ENCODE measurements around the gene ZNF45.

ZNF45 gene

DNA sequence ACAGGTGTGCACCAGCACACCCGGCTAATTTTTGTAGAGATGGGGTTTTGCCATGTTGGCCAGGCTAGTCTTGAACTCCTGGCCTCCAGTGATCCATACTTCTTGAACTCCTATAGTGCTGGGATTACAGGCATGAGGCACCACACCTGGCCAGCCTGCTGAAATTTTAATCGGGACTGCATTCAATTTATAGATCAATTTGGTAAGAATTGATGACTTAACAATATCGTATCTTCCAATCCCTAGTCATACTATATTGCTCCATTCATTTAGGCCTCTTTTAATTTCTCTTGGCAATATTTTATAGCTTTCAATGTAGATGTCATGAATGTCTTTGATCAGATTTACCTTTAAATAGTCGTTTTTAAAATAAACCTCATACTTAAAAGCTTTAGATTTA is 5.6 kb upstream of the ZNF45 start:
- Histone ChIP-seq H3K9me3 (ENCODE audit: insufficient read depth, low read depth, low read length) (no peaks in the 10 kb centered on the region), H3K9me2 (replicated peaks; ENCODE audit: low read depth, low read length) (no peaks in the 10 kb centered on the region)
- TF ChIP-seq, protein P1, sequence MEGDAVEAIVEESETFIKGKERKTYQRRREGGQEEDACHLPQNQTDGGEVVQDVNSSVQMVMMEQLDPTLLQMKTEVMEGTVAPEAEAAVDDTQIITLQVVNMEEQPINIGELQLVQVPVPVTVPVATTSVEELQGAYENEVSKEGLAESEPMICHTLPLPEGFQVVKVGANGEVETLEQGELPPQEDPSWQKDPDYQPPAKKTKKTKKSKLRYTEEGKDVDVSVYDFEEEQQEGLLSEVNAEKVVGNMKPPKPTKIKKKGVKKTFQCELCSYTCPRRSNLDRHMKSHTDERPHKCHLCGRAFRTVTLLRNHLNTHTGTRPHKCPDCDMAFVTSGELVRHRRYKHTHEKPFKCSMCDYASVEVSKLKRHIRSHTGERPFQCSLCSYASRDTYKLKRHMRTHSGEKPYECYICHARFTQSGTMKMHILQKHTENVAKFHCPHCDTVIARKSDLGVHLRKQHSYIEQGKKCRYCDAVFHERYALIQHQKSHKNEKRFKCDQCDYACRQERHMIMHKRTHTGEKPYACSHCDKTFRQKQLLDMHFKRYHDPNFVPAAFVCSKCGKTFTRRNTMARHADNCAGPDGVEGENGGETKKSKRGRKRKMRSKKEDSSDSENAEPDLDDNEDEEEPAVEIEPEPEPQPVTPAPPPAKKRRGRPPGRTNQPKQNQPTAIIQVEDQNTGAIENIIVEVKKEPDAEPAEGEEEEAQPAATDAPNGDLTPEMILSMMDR (conservative IDR thresholded peaks at IDR 0.05; ENCODE audit: low read length): no peak

DNA sequence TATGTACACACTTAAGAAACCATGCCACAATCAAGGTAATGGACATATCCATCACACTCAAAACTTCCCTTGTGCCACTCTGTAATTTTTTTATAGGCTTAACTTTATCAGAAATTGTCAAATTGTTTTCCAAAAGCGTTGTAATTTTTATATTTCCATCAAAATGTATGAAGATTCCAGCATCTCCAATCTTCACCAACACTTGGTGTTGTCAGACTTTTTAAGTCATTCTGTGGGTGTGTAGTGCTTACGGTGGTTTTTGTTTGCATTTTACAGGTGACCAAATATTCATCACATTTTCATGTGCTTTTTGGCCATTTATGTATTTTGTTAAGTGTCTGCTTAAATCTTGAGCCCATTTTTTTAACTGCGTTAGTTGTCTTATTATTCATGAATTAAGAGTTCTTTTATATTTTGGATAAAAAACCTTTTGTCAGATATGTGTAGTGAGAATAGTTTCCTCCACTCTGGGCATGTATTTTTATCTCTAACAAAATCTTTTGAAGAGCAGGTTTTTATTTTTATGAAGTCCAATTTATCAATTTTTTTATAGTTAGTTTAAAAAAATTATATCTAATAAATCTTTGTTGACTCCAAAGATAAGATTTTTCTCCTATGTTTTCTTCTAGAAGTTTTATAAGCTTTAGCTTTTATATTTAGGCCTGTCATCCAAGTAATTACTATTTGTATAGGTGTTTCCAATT is 4.6 kb upstream of the ZNF45 start:
- Histone ChIP-seq H3K36me3 (ENCODE audit: insufficient read depth, low read length) (no peaks in the 10 kb centered on the region), H3K4me2 (ENCODE audit: low read depth, low read length, poor library complexity, severe bottlenecking) (no peak overlapping the region), H2AFZ (ENCODE audit: low read length) (no peak overlapping the region), H3K9ac (ENCODE audit: low read depth, low read length, poor library complexity, severe bottlenecking) (no peak overlapping the region), H3F3A (ENCODE audit: low read depth) (no peaks in the 10 kb centered on the region), H3K4me3 (ENCODE audit: low read length, poor library complexity, severe bottlenecking) (no peak overlapping the region), H3K4me1 (ENCODE audit: insufficient read depth, low read length, poor library complexity, severe bottlenecking) (peaks cover 6% of the 10 kb centered on the region), H3K79me2 (ENCODE audit: insufficient read depth, low read length) (peaks cover 2% of the 10 kb centered on the region; the same call in 1 of the 2 replicates), H3K9me2 (replicated peaks; ENCODE audit: low read depth, low read length) (no peaks in the 10 kb centered on the region), H3K27me3 (ENCODE audit: insufficient read depth, low read length, poor library complexity, severe bottlenecking) (peaks cover 3% of the 10 kb centered on the region), H3K9me3 (ENCODE audit: insufficient read depth, low read depth, low read length) (no peaks in the 10 kb centered on the region), H4K20me1 (ENCODE audit: insufficient read depth, low read length, poor library complexity, severe bottlenecking) (no peaks in the 10 kb centered on the region)
- no peak for TF ChIP-seq EZH2phosphoT487 (IDR thresholded peaks at IDR 0.05; ENCODE audit: borderline replicate concordance)
- TF ChIP-seq, protein P1 (conservative IDR thresholded peaks at IDR 0.05; ENCODE audit: low read length): no peak

More for the DNA sequence above, 5.6 kb upstream of the ZNF45 start:
- H3K79me2 ChIP-seq (ENCODE audit: insufficient read depth, low read length): no peaks in the 10 kb centered on the region
- no peaks in the 10 kb centered on the region for H3K36me3 ChIP-seq (ENCODE audit: insufficient read depth, low read length)
- H3K4me1 ChIP-seq (ENCODE audit: insufficient read depth, low read length, poor library complexity, severe bottlenecking): peaks cover 3% of the 10 kb centered on the region
- peaks cover 3% of the 10 kb centered on the region for H3K27me3 ChIP-seq (ENCODE audit: insufficient read depth, low read length, poor library complexity, severe bottlenecking)
- no peak overlapping the region for H3K4me2 ChIP-seq (ENCODE audit: low read depth, low read length, poor library complexity, severe bottlenecking)
- no peaks in the 10 kb centered on the region for H4K20me1 ChIP-seq (ENCODE audit: insufficient read depth, low read length, poor library complexity, severe bottlenecking)
- H3K4me3 ChIP-seq (ENCODE audit: low read length, poor library complexity, severe bottlenecking): no peak overlapping the region
- no peak overlapping the region for H3K9ac ChIP-seq (ENCODE audit: low read depth, low read length, poor library complexity, severe bottlenecking)
- H2AFZ ChIP-seq (ENCODE audit: low read length): no peak overlapping the region
- no peaks in the 10 kb centered on the region for H3F3A ChIP-seq (ENCODE audit: low read depth)

DNA sequence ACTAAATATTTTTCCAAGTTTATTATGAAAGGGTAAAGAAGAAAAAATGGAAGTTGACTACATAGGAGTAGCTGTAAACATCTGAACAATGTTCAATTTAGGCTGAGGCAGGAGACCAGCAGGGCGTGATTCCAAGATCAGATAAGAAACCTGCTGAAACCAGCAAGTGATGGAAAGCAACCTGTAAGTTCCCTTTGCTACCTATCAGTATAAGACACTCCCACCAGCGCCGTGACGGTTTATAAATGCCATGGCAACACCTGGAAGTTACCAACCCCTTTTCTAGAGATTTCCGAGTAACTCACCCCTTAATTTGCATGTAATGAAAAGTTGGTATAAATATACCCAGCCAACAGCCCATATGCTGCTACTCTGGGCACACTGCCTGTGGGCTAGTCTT is 1.1 kb upstream of the ZNF45 start:
- Histone ChIP-seq H3K79me2 (ENCODE audit: insufficient read depth, low read length) (peaks cover 23% of the 10 kb centered on the region), H4K20me1 (ENCODE audit: insufficient read depth, low read length, poor library complexity, severe bottlenecking) (no peaks in the 10 kb centered on the region), H3K36me3 (ENCODE audit: insufficient read depth, low read length) (0 out of 2 replicates have a peak, but pooled peaks cover 4% of the 10 kb centered on the region), H3K9me3 (ENCODE audit: insufficient read depth, low read depth, low read length) (no peaks in the 10 kb centered on the region), H3K4me3 (ENCODE audit: low read length, poor library complexity, severe bottlenecking) (peak overlapping the region; percentile 86), H2AFZ (ENCODE audit: low read length) (no peak overlapping the region), H3K4me1 (ENCODE audit: insufficient read depth, low read length, poor library complexity, severe bottlenecking) (peaks cover 24% of the 10 kb centered on the region), H3K27me3 (ENCODE audit: insufficient read depth, low read length, poor library complexity, severe bottlenecking) (no peaks in the 10 kb centered on the region), H3K9ac (ENCODE audit: low read depth, low read length, poor library complexity, severe bottlenecking) (no peak overlapping the region), H3K9me2 (replicated peaks; ENCODE audit: low read depth, low read length) (no peaks in the 10 kb centered on the region), H3K4me2 (ENCODE audit: low read depth, low read length, poor library complexity, severe bottlenecking) (no peak overlapping the region), H3F3A (ENCODE audit: low read depth) (no peaks in the 10 kb centered on the region)
- TF ChIP-seq EZH2phosphoT487 (IDR thresholded peaks at IDR 0.05; ENCODE audit: borderline replicate concordance): no peak
- TF ChIP-seq, protein P1 (conservative IDR thresholded peaks at IDR 0.05; ENCODE audit: low read length): no peak
